Measurements from ENCODE around the gene REEP1.
"Not testable (repeated sequence)": the region's sequence is repeated elsewhere in the genome, so short reads cannot be mapped to it uniquely, and the experiment has no call there.

The REEP1 gene

GRCh38 chr2:86337244-86337835 is at the start of gene REEP1:
TSS of gene REEP1 (minus strand) at chr2:86337626. CDS start at chr2:86337510, 116 bp downstream.
- no peak for FAIRE-seq

- no peak for FAIRE-seq
Measured at GRCh38 chr2:86383844-86384243, 46.4 kb upstream of the REEP1 start.

GRCh38 chr2:86382698-86383097 is 45.3 kb upstream of the REEP1 start:
- FAIRE-seq = no peak

GRCh38 chr2:86382108-86382507 is 44.7 kb upstream of the REEP1 start:
- FAIRE-seq = no peak

- no peak for FAIRE-seq
Measured at GRCh38 chr2:86378469-86378868, 41.0 kb upstream of the REEP1 start.

GRCh38 chr2:86375623-86376022 is 38.2 kb upstream of the REEP1 start:
- no peak for FAIRE-seq

GRCh38 chr2:86372641-86373502 is 35.4 kb upstream of the REEP1 start:
- no peak for FAIRE-seq

- no peak for FAIRE-seq
Measured at GRCh38 chr2:86372133-86372532, 34.7 kb upstream of the REEP1 start.

GRCh38 chr2:86371527-86371926 is 34.1 kb upstream of the REEP1 start:
- FAIRE-seq = no peak

- FAIRE-seq = no peak
Measured at GRCh38 chr2:86370579-86370978, 33.2 kb upstream of the REEP1 start.

- FAIRE-seq = no peak
Measured at GRCh38 chr2:86368161-86368824, 30.9 kb upstream of the REEP1 start.

GRCh38 chr2:86367499-86367777 is 30.0 kb upstream of the REEP1 start:
- FAIRE-seq = no peak

GRCh38 chr2:86366651-86367498 is 29.4 kb upstream of the REEP1 start:
- FAIRE-seq = no peak

- no peak for FAIRE-seq
Measured at GRCh38 chr2:86364894-86365293, 27.5 kb upstream of the REEP1 start.

GRCh38 chr2:86360776-86361175 is 23.4 kb upstream of the REEP1 start:
- FAIRE-seq = no peak

GRCh38 chr2:86358957-86359356 is 21.5 kb upstream of the REEP1 start:
- FAIRE-seq = no peak

GRCh38 chr2:86357392-86357963 is 20.1 kb upstream of the REEP1 start:
- no peak for FAIRE-seq

- FAIRE-seq = no peak
Measured at GRCh38 chr2:86352727-86353221, 15.3 kb upstream of the REEP1 start.

GRCh38 chr2:86352137-86352726 is 14.8 kb upstream of the REEP1 start:
- no peak for FAIRE-seq

- FAIRE-seq = no peak
Measured at GRCh38 chr2:86350751-86351150, 13.3 kb upstream of the REEP1 start.

- FAIRE-seq = no peak
Measured at GRCh38 chr2:86347401-86347800, 10.0 kb upstream of the REEP1 start.

- not testable (repeated sequence) for FAIRE-seq
Measured at GRCh38 chr2:86345783-86346370, 8.5 kb upstream of the REEP1 start.

Data from A204.1 (cell line).